Tibial artery (tissue), 4 donors: ENCODE data around the gene USP10.

Source experiments
- DNase-seq, 2 donors: peaks; one replicate each; pipeline ENCODE4 v3.0.0-alpha.2; 2019
- H3K27ac ChIP-seq, 2 donors: fragments of 200-600 bp; sonication (generic) in 1 of 2; 1 replicate in 1 of 2; 2 replicates in 1 of 2; pipeline ENCODE4 v1.5.1; 2018 to 2019; ENCODE audit warnings: mild to moderate bottlenecking in 1 of 2
- H3K27me3 ChIP-seq, 2 donors: fragments of 200-600 bp; sonication (generic) in 1 of 2; one replicate each; pipeline versions ENCODE4 v1.5.1 to v1.6.0; 2016 to 2019
- H3K36me3 ChIP-seq, 3 donors: fragments of 200-600 bp; sonication (generic) in 2 of 3; one replicate each; pipeline ENCODE4 v1.5.1; 2016 to 2019; ENCODE audit warnings: mild to moderate bottlenecking in 2 of 3
- H3K4me1 ChIP-seq, 4 donors: fragments of 200-600 bp; sonication (generic) in 2 of 4; 1 replicate in 3 of 4; 2 replicates in 1 of 4; pipeline ENCODE4 v1.5.1; 2016 to 2019
- H3K4me3 ChIP-seq, 2 donors: fragments of 200-600 bp; sonication (generic) in 1 of 2; 1 replicate in 1 of 2; 2 replicates in 1 of 2; pipeline ENCODE4 v1.5.1; 2018 to 2019; ENCODE audit warnings: mild to moderate bottlenecking in 2 of 2
- H3K9me3 ChIP-seq, 3 donors: fragments of 200-600 bp; sonication (generic) in 1 of 3; one replicate each; pipeline ENCODE4 v1.5.1; 2016 to 2019
- intact Hi-C: fragments of 100-400 bp; cut with DNase I; formaldehyde crosslinking; loops from one replicate; pipeline ENCODE4 v1.15.0; 2023; ENCODE audit warnings: low total_unique reads
- TF ChIP-seq, protein P1 (sequence below), 2 experiments: fragments of 200-600 bp in 1 of 2; fragments of 450-650 bp in 1 of 2; IDR thresholded peaks; one replicate each; pipeline ENCODE4 v1.5.1; 2017 to 2019; ENCODE audit warnings: antibody characterized with exemption in 2 of 2, mild to moderate bottlenecking in 1 of 2, moderate library complexity in 1 of 2

USP10 gene

GRCh38 chr16:84823926-84824325, 124.1 kb downstream of the USP10 start:
- Histone ChIP-seq H3K4me3 (no peak overlapping the region), H3K27ac (peak overlapping the region in 1 of 2 donors; percentile 40), H3K9me3 (no peaks in the 10 kb centered on the region), H3K27me3 (peaks cover 0 to 10% of the 10 kb centered on the region in 2 donors), H3K4me1 (peaks cover 0 to 52% (median 15%) of the 10 kb centered on the region in 4 donors), H3K36me3 (no peaks in the 10 kb centered on the region)
- intact Hi-C loops, result no loop called here
- no peak for DNase-seq
- TF ChIP-seq, protein P1, sequence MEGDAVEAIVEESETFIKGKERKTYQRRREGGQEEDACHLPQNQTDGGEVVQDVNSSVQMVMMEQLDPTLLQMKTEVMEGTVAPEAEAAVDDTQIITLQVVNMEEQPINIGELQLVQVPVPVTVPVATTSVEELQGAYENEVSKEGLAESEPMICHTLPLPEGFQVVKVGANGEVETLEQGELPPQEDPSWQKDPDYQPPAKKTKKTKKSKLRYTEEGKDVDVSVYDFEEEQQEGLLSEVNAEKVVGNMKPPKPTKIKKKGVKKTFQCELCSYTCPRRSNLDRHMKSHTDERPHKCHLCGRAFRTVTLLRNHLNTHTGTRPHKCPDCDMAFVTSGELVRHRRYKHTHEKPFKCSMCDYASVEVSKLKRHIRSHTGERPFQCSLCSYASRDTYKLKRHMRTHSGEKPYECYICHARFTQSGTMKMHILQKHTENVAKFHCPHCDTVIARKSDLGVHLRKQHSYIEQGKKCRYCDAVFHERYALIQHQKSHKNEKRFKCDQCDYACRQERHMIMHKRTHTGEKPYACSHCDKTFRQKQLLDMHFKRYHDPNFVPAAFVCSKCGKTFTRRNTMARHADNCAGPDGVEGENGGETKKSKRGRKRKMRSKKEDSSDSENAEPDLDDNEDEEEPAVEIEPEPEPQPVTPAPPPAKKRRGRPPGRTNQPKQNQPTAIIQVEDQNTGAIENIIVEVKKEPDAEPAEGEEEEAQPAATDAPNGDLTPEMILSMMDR (IDR thresholded peaks at IDR 0.05), result no peak

GRCh38 chr16:84825896-84826557, 126.2 kb downstream of the USP10 start:
- peaks cover 0 to 50% (median 1%) of the 10 kb centered on the region in 4 donors for H3K4me1 ChIP-seq

DNA sequence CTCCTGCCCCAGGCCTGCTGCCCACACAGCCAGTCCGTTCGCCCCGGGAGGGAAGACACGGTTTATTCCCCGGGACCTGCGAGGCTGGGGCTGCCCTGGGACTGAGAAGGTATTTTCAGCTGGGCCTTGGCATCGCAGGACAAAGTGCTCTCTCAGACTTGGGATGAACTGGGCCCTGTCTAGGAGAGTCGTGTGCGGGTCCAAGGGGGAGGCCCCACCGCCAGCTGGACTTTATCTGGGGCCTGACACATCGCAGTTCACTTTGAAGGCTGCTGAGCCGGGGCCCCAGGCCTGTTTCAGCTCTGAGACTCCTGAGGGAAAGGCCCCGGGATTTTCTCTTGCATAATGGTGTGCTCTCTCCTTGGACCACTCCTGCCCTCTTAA, 126.8 kb downstream of the USP10 start:
- H3K4me3 ChIP-seq, result no peak overlapping the region
- H3K27ac ChIP-seq, result peak overlapping the region; percentile 34 to 62
- H3K27me3 ChIP-seq, result peaks cover 0 to 6% of the 10 kb centered on the region in 2 donors
- DNase-seq, result peak in 1 of 2 donors; percentile 60
- no peaks in the 10 kb centered on the region for H3K36me3 ChIP-seq
- no peaks in the 10 kb centered on the region for H3K9me3 ChIP-seq
- H3K4me1 ChIP-seq, result peaks cover 0 to 48% (median under 1%) of the 10 kb centered on the region in 4 donors
- TF ChIP-seq, protein P1 (IDR thresholded peaks at IDR 0.05), result no peak
- intact Hi-C loops, result no loop called here

More at GRCh38 chr16:84825896-84826557, 126.2 kb downstream of the USP10 start:
- peak overlapping the region; percentile 34 to 62 for H3K27ac ChIP-seq
- intact Hi-C loops, result no loop called here
- no peaks in the 10 kb centered on the region for H3K36me3 ChIP-seq
- DNase-seq, result no peak
- no peaks in the 10 kb centered on the region for H3K9me3 ChIP-seq
- TF ChIP-seq, protein P1 (IDR thresholded peaks at IDR 0.05), result no peak
- peaks cover 0 to 9% of the 10 kb centered on the region in 2 donors for H3K27me3 ChIP-seq
- no peak overlapping the region for H3K4me3 ChIP-seq

DNA sequence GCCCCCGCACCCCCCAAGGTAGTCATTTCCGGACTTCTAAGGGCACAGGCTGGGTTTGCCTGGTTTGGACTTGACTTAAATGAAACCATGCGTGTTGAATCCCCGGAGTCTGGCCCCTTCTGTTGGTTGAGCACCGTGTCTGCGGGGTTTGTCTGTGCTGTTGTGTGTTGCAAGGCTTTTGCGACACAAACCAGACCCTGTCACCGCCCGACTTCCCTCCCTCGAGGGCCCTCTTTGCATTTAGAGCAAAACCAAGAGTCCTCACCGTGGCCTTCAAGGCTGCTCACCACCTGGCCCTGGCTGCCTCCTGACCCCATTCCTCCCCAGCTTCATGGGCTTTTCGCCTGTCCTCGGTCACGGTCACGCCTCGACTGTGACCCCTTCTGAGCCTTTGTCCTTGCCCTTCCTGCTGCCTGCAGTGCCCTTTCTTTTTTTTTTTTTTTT, 127.4 kb downstream of the USP10 start:
- H3K4me1 ChIP-seq, result peaks cover 0 to 52% (median 4%) of the 10 kb centered on the region in 4 donors
- no peaks in the 10 kb centered on the region for H3K9me3 ChIP-seq
- peaks cover 0 to 6% of the 10 kb centered on the region in 2 donors for H3K27me3 ChIP-seq
- no peak overlapping the region for H3K4me3 ChIP-seq
- TF ChIP-seq, protein P1 (IDR thresholded peaks at IDR 0.05), result no peak
- H3K27ac ChIP-seq, result peak overlapping the region; percentile 34 to 62
- H3K36me3 ChIP-seq, result no peaks in the 10 kb centered on the region
- no peak for DNase-seq
- intact Hi-C loops, result no loop called here

DNA sequence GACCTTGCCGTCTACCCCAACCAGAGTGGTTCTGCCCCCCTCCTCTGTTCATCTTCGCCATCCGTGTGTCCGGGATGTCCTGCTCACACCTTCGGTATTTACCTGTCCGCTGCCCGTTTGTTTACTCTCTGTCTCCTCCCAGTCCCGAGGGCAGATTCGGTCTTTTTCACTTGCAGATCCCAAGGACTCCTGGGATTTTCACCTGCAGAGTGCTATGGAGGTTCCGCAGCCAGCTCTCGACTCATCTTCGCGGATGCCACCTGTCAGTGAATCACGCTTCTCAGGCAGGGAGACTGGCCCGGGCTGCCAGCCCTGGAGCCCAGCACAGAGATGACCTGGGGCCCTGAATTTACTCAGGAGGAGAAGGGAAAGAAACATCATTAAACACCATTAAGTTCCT, 128.1 kb downstream of the USP10 start:
- H3K27ac ChIP-seq, result peak overlapping the region; percentile 74 to 85
- intact Hi-C loops, result no loop called here
- peaks cover 0 to 6% of the 10 kb centered on the region in 2 donors for H3K27me3 ChIP-seq
- no peak for DNase-seq
- no peaks in the 10 kb centered on the region for H3K9me3 ChIP-seq
- H3K4me3 ChIP-seq, result no peak overlapping the region
- TF ChIP-seq, protein P1 (IDR thresholded peaks at IDR 0.05), result no peak
- H3K36me3 ChIP-seq, result no peaks in the 10 kb centered on the region
- H3K4me1 ChIP-seq, result peaks cover 0 to 56% (median 6%) of the 10 kb centered on the region in 4 donors
